Peyer's patch (tissue), 4 donors: ENCODE data around the gene TMEM131L.

Experiments used
- POLR2A ChIP-seq, 2 donors: fragments of 450-650 bp; IDR thresholded peaks; one replicate each; pipeline ENCODE4 v1.5.1; 2017; ENCODE audit warnings: antibody characterized with exemption in 2 of 2, mild to moderate bottlenecking in 2 of 2, moderate library complexity in 2 of 2
- TF ChIP-seq, protein P1 (sequence below), 6 experiments: fragments of 450-650 bp in 4 of 6; fragments of 200-600 bp in 2 of 6; sonication (generic) in 1 of 6; IDR thresholded peaks; one replicate each; pipeline ENCODE4 v1.5.1; 2017 to 2019; ENCODE audit warnings: antibody characterized with exemption in 6 of 6, mild to moderate bottlenecking in 3 of 6, moderate library complexity in 1 of 6

DNA sequence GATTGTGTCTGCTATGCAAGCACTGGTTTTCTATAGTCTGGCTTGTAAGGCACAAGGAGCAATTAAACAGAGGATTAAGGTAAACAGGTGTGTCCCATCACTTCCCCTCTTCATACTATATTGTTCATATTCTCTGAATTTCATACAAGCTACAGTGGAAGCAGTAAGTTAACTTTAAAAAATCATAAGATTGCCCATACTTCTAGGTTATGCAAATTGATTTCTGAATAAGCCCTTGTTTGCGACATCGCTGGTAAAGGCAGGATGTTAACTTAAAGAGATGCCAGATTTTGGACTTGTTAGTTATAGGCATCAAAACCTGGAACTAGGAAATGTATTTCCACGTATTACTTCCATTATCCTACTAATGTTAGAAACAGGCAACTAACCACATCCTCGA is 1.0 kb upstream of the TMEM131L start:
- TF ChIP-seq, protein P1, sequence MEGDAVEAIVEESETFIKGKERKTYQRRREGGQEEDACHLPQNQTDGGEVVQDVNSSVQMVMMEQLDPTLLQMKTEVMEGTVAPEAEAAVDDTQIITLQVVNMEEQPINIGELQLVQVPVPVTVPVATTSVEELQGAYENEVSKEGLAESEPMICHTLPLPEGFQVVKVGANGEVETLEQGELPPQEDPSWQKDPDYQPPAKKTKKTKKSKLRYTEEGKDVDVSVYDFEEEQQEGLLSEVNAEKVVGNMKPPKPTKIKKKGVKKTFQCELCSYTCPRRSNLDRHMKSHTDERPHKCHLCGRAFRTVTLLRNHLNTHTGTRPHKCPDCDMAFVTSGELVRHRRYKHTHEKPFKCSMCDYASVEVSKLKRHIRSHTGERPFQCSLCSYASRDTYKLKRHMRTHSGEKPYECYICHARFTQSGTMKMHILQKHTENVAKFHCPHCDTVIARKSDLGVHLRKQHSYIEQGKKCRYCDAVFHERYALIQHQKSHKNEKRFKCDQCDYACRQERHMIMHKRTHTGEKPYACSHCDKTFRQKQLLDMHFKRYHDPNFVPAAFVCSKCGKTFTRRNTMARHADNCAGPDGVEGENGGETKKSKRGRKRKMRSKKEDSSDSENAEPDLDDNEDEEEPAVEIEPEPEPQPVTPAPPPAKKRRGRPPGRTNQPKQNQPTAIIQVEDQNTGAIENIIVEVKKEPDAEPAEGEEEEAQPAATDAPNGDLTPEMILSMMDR (IDR thresholded peaks at IDR 0.05), result no peak
- TF ChIP-seq POLR2A (IDR thresholded peaks at IDR 0.05), result no peak
